HepG2 (cell line): ENCODE results near the gene RPS19BP1.

Source experiments
- ESRRA ChIP-seq: sonication (generic); formaldehyde crosslinking; IDR thresholded peaks from 2 replicates; pipeline ENCODE4 v1.5.1; 2020; ENCODE audit warnings: mild to moderate bottlenecking, low read depth, missing genetic modification reagents
- MYC ChIP-seq: sonication (generic); formaldehyde crosslinking; IDR thresholded peaks from 2 replicates; pipeline ENCODE4 v1.9.0; 2021; ENCODE audit warnings: missing genetic modification reagents, borderline replicate concordance
- NBN ChIP-seq: fragments of 450-650 bp; conservative IDR thresholded peaks from 2 replicates; pipeline ENCODE4 v1.6.1; 2017
- SP2 ChIP-seq: sonication (generic); formaldehyde crosslinking; IDR thresholded peaks from 2 replicates; pipeline ENCODE4 v1.5.1; 2020; ENCODE audit warnings: mild to moderate bottlenecking, missing genetic modification reagents
- TF ChIP-seq, protein P1 (sequence below), 2 experiments: sonication (generic) in 1 of 2; formaldehyde crosslinking in 1 of 2; IDR thresholded peaks; 2 replicates each; pipeline versions ENCODE4 v1.5.1 to v1.6.1; 2011 to 2020; ENCODE audit warnings: borderline replicate concordance in 1 of 2, low read depth in 1 of 2, low read length in 1 of 2, mild to moderate bottlenecking in 1 of 2, missing genetic modification reagents in 1 of 2, moderate library complexity in 1 of 2

DNA sequence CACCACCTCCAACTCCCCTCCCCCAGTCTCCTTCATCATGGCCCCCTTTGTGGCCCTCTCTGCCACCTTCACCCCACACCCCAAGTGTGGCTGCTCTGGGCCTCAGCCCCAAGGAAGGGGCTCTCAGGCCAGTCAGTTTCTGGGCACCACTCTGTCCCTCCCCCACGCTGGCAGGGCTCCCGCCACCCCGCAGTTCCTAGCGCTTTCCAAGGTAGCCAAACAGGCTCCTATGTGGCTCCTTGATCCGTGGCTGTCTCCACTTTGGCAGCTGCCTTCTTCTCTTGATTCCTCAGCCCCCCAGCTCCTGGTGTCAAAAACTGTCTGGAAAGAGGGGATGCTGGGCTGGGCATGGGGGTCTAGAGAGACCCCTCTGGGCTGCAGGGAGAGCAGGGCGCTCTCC lies 27.6 kb upstream of the RPS19BP1 start:
- TF ChIP-seq NBN: no peak
- TF ChIP-seq SP2 (CRISPR knock-in tag): no peak
- TF ChIP-seq, protein P1, sequence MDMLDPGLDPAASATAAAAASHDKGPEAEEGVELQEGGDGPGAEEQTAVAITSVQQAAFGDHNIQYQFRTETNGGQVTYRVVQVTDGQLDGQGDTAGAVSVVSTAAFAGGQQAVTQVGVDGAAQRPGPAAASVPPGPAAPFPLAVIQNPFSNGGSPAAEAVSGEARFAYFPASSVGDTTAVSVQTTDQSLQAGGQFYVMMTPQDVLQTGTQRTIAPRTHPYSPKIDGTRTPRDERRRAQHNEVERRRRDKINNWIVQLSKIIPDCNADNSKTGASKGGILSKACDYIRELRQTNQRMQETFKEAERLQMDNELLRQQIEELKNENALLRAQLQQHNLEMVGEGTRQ (IDR thresholded peaks at IDR 0.05; ENCODE audit: low read depth, low read length): no peak
- TF ChIP-seq, protein P1 (CRISPR knock-in tag; IDR thresholded peaks at IDR 0.05; ENCODE audit: borderline replicate concordance): no peak
- no peak for TF ChIP-seq ESRRA (CRISPR knock-in tag)
- TF ChIP-seq MYC (CRISPR knock-in tag): no peak
